Fibroblast of gingiva (primary cell): ENCODE results near the gene CLIC6.

Experiments
- DNase-seq: peaks from one replicate; pipeline ENCODE4 v3.0.0-alpha.2; 2011; ENCODE audit warnings: low read depth

Gene CLIC6

DNA sequence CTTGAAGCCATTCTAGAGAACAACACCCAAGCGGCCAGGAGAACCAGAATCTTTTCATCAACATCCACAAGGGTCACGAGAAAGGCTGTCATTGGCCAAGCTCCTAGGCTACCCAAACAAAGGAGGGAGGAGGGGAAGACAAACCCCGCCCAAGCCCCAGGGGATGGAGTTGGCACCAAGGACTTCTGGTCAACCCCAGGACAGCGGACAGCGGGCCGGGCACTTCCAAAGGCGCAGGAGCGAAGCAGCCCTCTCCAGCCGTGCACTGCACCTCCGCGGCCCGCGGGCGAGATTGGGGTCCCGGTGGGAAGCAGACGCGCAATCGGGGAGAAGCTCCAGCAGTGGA lies at the start of gene CLIC6:
Gene CLIC6 (plus strand): TSS at position 192 of the 346 bp plus-strand sequence. CDS start 395 bp downstream, outside the sequence.
- DNase-seq = no peak

DNA sequence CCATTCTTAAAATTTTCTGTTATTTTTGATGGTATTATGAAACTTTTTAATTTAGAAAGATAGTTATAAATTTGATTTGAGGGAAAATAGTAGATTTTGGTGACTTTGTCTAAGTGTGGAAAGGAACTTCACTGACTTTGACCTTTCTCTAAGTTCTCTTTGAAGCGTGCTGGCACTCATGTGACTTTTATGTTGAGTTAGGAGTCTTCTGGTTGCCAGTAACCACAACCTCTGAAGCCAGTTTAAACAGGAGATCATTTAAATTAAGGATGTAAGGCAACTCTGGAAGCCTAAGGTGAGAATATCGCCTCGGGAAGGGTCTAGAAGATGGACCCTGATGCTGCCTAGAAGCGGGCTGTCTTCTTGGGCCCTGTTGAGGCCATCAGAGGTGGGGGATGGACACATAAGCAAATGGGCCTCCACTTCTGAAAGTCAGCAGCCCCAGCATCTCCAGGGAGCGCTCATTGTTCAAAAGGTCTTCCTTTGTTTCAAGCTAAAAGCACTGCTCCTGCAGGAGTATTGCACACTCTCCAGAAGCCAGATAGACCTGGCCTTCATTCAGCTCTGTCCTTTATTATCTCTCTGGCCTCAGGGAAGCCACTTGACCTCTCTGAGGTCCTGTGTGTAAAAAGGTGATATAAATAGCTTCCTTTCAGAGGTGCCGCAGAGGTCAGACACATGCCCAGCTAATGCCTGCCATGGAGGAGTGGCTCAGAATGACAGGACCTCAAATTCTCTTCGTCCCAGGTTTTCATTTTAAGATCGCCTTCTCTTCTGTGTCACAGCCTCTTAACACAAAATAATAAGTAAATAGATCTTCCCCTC lies 48.7 kb upstream of the CLIC6 start:
- DNase-seq = no peak

DNA sequence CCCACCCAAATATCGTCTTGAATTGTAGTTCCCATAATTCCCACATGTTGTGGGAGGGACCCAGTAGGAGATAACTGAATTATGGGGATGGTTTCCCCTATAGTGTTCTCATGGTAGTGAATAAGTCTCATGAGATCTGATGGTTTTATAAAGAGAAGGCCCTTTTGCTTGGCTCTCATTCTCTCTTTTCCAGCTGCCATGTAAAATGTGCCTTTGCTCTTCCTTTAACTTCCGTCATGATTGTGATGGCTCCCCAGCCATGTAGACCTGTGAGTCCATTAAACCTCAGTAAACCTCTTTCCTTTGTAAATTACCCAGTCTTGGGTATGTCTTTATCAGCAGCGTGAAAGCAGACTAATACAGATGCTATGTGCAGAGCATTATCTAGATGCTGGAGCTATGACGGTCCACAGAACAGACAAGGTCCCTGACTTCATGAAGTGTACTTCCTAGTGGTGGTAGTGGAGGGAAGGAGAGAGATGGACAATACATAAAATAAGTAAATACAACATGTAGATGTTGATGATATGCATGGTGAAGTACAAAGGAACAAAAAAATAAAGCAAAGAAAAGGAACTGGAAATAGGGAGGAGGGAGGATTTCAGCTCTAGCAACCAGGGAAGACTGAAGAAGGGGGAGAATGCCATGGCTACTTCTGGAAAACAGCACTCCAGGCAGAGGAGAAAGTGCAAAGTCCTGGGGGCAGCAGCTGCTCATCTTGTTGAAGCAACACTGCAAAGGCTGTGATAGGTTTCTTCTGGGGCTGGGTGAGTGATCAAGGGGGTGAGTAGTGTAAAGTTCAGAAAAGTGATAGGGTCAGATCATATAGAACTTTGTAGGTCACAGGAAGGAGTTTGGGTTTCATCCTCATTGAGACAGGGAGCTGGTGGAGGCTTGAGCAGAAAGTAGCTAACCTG lies 47.1 kb upstream of the CLIC6 start:
- DNase-seq = no peak

DNA sequence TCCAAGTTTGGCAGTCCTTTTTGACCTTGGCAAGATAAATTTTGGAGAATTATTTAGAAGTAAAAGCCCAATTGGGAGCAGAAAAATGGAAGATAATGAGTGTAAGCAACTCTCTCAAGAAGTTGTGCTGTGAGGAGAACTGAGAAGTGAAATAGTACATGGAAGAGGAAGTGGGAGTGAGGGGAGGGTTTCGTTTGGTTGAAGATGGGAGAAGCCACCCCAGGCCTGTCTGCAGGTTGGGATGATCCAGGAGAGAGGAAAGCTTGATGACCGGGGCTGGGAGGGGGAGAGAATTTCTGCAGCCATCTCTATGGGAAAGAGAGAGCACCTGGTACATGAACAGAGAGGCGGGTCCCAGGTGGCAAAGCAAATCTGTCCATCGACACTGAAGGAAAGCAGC lies 45.3 kb upstream of the CLIC6 start:
- no peak for DNase-seq

DNA sequence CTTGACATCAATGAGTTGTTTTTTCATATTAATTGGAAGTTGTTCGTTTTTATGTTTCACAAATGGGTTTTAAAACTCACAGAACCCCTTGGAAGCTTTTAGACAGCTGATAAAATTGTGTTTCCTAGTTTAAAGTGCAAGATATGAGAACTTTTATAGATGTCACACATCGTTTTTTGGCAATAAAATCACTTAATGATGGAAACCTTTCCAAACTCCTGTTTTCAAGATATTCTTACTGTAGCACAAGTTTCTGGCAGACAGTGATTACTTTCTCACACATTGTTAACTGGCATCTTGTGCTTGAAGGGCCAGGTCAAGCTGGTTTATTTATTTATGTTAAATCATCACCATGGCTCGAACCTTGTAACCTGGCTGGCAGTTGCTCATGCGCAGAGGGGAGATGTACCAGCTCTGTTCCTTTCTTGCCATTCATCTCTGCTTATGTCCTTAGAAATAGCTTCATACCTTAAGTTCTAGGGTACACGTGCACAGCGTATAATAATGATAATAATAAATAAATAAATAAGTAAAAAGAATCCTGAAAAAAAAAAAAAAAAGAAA lies 43.7 kb upstream of the CLIC6 start:
- DNase-seq = no peak

DNA sequence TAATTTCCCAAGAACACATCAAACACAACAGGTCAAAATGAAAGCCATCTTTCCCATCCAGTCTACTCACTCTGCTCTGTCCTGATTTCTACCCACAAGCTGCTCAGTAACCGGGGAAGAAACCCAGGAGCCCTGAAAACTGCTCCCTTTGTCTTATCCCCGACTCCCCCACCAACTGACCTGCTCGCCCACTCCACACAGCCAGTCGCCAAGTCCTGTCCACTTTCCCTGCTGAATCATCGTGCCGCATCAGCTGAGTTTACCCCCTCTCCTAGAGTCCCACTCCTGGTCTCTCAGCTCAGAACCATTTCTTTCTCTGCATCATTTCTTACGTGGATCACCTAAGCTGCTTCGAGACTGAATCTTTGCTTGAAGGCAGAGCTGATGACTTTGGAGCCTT lies 42.7 kb upstream of the CLIC6 start:
- no peak for DNase-seq

DNA sequence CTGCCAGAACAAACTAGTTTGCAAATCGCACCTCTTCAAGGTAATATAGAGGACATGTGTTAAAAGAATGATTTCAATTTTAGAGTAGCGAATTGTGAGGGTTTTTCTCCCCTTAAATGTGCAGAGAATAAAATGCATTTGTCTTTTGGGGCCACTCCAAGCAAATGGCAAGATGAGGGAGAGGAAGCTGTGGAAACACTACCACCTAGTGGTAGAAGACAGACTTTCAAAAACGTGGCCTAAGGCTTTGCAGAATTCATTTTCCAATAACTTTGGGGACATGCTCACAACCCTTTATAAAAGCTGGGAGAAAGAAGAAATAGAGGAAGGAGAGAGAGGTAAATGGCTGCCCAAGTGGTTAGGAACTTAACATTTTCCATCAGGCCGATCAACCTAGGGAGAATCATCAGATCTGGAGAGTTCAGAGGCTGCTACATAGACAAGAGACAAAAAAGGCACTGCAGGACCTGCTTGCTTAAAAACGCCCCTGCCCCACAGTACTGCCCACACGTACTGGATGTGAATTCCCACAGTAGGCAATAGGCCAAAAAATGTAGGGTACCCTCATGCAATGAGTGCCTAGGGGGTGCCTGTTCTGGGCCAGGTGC lies 38.2 kb upstream of the CLIC6 start:
- DNase-seq = peak; percentile 25

DNA sequence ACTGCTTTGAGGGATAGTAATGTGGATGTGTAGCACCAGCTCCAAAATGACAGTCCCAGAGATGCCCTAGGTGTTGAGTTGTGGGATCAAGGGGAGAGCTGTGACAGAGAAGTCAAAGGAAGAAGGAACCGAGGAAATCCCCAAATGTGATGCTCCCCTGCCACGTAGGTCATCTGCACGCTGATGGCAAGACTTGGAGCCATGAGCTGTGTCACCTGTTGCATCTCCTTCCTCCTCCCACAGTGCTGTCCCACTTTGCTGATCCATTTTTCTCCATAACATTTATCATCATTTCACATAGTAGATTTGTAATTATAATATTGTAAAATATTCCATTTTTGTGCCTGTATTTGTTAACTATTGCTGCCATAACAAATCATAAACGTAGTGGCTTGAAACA lies 36.3 kb upstream of the CLIC6 start:
- no peak for DNase-seq

DNA sequence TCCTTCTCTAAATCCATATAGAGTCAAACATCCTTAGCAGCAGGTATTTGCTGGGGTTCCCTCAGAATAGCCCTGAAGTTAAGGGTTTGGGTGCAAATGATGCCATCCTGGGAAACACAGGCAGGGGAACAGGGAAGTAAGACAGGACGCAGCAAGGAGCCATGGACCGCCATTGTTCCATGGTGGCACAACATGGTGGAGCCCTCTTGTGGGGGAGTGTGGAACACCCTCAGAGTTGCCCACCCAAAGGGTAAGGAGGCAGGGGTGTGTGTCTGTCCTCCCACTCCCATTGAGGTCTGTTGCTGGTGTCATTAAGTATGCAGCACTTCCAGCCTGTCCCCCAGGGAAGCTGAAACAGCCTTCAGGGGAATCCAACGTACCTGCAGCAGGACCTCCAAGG lies 33.5 kb upstream of the CLIC6 start:
- DNase-seq = no peak

DNA sequence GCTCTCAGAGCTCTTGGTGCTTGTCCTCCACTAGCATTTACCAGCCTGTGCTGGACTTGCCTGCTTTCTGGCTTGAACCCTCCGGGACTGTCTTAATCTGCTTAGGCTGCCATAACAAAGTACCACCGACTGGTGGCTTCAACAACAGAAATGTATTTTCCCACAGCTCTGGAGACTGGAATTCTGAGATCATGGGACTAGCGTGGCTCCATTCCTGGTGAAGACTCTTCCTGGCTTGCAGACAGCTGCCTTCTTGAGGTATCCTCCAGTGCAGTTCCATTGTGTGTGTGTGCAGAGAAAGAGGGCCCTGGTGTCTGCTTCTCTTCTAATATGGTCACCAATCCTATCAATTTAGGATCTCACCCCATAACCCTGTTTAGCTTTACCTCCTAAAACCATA lies 31.8 kb upstream of the CLIC6 start:
- no peak for DNase-seq

DNA sequence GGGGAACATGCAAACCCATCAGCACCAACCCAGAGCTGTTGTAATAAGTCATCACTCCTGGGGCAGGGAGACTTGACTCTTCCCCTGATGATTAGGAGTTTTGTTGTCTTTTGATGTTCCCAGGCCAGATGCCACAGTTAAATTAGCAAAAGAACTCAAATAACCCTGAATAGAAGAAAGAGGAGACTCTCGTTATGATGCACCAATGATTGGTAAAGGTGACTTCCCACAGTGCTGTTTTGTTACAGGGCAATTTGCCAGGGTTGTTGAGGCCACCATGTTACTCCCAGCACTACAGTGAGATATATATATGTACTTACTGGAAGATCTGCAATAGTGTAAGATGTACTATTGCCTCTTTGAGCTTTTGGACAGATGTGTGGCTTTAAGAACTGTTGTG lies 29.5 kb upstream of the CLIC6 start:
- DNase-seq = no peak

DNA sequence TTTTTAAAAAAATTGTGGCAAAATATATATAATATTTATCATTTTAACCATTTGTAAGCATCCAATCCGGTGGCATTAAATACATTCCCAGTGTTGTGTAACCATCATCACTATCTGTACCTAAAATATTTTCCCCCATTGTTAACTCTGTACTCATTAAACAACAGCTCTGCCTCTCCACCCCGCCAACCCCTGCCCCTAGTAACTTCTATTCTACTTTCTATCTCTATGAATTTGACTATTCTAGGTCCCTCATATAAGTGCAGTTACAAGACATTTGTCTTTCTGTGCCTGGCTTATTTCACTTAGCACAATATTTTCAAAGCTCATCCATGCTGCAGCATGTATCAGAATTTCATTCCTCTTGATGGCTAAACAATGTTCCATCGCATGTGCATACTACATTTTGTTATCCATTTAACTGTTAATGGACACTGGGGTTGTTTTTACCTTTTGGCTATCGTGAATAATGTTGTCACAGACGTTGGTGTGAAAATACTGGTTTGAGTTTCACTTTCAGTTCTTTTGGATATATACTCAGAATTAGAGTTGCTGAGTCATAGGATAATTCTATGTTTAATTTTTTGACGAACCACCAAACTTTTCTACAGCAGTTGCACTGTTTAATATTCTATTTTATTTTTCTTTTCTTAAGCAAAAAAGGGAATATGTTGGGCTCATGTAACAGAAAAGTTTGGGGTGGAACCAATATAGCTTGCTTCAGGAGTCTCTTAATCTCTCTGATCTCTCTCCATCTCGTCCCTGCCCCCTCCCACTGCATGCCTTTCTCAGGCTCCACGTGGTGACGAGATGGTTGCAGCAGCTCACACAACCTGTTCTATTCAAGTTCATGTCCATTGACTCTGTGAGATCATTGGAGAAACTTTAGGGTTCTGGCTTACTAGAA lies 28.7 kb upstream of the CLIC6 start:
- DNase-seq = no peak

DNA sequence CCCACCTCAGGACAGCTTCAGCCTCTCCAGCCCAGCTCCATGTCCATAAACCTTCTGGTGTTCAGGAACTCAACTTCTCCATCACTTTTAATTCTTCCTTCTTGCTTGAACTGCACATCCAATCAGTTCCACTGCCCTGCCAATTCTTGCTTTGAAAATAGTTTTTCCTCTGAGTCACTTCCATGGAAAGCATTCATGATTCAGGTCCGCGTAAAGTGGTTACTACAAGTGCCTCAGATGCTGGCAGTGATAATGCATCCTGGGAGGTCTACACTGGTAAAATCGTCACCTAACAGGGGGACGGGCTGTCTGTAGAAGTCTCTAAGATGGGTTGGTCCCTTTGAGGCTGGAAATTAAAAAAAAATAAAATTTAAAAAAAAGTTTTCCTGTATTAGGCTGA lies 27.9 kb upstream of the CLIC6 start:
- DNase-seq = peak; percentile 59

DNA sequence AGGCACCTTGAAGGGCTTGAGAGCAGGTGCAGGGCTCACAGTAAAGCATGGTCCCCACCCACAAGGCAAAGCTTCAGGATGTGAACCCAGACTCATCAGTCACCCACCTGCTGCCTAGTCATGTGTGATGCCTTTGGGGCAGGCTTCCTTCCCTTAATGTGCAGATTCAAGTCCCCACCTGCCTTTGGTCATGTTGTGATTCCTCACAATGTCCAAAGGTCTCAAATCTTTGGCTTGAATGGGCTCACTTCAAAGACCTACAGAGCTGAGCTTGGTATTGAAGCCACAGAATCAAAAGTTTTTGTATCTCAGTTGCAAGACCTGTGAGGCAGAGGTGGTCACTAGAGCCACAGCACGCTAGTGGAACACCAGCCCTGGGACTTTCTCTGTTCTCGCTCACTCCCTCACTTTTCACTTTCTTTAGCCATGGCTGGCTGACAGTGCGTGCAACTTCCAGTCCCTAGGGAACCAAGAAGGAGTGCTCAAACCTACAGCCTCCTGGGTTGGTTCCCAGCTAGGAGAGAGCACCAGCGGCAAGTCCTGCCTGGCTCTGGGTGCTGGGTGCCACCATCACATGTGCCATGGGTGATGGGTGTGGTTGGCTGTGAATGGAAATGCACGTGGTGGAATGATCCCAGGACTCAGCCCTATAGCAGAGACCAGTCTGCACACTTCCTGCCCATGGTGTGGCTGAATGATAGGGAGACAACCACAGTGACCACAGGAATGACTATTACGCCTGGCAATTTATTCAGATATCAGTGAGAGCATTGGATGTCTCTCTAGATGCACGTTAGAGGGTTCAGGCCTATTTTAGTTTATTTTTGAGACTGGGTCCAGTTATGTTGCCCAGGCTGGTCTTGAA lies 26.4 kb upstream of the CLIC6 start:
- DNase-seq = no peak

DNA sequence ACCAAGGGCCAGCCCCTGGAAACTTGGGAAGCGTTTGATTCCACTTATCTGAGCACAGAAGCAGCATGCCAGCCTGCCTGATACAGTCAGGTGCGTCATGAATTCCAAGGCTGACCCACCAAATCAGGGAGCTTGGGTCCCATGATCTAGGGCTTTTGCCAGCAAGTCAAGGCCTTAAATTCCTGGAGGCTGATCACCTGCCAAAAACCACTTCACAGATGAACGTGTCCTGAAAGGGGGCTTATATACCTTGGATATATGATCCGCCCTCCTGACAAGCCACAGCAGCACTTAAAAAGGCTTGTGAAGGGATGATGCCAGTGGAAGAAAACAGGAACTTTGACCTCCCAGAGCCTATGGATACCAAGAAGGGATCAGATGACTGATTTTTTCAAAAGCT lies 24.0 kb upstream of the CLIC6 start:
- DNase-seq = no peak

DNA sequence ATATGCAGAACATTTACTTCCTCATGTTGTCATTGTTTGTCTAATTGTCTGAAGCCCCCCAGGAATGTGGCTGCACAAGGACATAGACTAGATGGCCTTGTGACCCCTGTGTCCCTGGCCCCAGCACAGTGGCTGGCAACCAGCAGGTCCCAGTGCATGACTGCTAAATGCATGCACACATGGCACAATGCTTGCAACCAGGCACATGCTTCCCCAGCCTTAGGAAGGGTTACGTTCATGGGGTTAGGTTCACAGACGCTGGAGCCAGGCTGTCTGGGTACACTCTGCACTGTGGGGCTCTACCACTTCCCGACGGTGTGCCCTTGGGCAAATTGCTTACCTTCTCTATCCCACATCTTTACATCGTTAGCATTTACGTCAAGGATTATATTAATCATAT lies 21.2 kb upstream of the CLIC6 start:
- DNase-seq = no peak

DNA sequence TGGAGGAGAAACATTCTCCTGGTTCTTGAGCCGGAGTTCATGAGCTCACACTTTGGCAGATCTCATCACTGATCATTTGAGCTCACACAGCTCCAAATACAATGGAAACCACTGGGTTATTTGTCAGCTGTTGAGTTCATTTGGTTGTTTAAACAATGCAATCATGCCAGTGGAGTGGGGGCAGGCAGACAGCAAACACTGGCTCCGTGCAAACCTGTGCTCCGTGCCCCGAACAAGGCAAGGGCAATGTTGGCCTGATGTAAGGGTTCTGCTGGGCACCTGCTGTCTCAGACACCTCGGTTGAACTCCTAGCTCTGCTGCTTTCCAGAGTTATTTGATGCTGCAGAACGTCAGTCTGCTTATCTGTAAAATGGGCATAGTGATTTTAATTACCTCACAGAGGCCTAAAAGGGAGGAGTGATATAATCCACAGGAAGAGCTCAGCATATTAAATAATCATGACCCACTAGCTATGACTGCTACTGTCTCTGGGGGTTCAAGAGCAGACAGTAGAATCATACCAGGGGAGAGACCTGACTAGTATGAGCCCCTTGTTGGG lies 20.0 kb upstream of the CLIC6 start:
- DNase-seq = no peak

DNA sequence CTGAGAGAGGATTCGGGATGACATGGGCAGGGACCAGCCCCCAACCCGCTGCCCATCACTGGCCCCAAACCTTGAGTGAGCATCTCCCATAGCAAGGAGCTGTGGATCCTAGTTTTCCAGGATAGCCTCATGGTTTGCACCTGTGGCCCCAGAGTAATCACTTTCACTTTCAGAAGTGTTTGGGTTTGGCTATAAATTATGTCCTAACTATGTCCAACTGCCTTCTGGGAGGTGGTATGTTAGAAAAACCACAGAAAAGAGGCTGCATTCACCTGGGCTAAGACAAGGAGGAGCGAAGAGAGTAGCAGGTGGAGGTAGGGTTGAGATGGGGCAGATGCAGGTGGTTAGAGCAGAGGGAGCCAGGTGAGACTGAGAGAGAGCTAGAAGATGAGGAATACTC lies 19.4 kb upstream of the CLIC6 start:
- no peak for DNase-seq

DNA sequence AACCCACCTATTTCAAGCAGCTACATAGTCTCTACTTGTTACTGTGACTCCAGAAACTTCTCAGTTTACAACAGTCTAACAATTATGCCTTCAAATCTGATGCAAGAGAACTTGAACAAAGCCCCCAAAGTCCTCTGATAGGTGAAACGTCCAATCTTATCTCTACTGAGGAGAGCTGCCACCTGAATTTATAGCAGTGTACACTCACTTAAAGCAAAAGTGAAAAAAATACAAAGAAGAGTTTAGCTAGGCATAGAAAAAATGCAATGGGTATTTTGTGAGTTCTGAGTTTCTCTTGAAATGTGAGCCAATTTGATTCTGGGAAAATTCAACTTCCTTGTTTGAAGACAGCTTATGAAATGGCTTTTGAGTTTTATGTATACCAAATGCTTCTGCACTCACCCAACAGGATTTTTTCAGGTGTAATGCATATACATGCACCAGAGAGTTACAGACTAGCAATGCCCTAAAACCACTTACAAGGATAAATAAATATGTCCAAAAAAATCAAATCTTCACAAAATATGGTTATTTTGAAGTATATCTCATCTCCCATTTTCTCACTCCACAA lies 17.8 kb upstream of the CLIC6 start:
- no peak for DNase-seq

DNA sequence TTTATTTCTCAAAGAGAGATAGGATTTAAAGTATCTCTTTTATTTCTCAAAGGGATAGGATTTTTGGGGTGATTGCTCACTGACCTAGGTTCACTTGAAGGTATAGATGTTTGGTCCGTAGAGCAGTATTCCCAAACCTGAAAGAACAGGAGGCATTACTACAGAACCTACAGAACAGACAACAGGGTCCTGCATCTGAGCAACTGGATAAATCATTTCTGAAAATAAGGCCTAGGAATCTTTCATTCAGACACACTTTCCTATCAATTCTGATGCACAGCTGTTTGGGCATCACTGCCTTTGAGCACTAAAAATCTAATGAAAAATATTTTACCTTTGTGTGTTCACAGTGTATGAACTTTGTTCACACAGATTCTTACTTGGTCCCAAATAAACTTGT lies 17.2 kb upstream of the CLIC6 start:
- no peak for DNase-seq
